SJCRH30 (cell line): ENCODE results near the gene TICRR. TPM values are rescaled to one million over a fixed set of nuclear protein-coding genes. Genes with fewer than 3 reads are reported as not detected.

ENCODE experiments used
- DNase-seq, 2 experiments: peaks; one replicate each; pipeline ENCODE4 v3.0.0-alpha.2; 2015 to 2020
- H3K27ac ChIP-seq: fragments of 250-450 bp; sonication (Bioruptor Pico); 2 replicates; pipeline ENCODE4 v1.5.1; 2020; ENCODE audit warnings: mild to moderate bottlenecking, moderate library complexity
- H3K27me3 ChIP-seq: fragments of 250-450 bp; sonication (Bioruptor Pico); 2 replicates; pipeline ENCODE4 v1.5.1; 2020; ENCODE audit warnings: mild to moderate bottlenecking, moderate library complexity
- H3K36me3 ChIP-seq: fragments of 250-450 bp; sonication (Bioruptor Pico); 2 replicates; pipeline ENCODE4 v1.5.1; 2020; ENCODE audit warnings: mild to moderate bottlenecking, moderate library complexity
- H3K4me1 ChIP-seq: fragments of 250-450 bp; sonication (Bioruptor Pico); 2 replicates; pipeline ENCODE4 v1.5.1; 2020; ENCODE audit warnings: mild to moderate bottlenecking, moderate library complexity
- H3K4me3 ChIP-seq: fragments of 250-450 bp; sonication (Bioruptor Pico); 2 replicates; pipeline ENCODE4 v1.5.1; 2020; ENCODE audit warnings: mild to moderate bottlenecking, moderate library complexity
- H3K9me3 ChIP-seq: fragments of 250-450 bp; sonication (Bioruptor Pico); replicated peaks from 2 replicates; pipeline ENCODE4 v1.5.1; 2020; ENCODE audit warnings: mild to moderate bottlenecking, moderate library complexity
- total RNA-seq: library from RNA; depleted of rRNA; stranded (reverse); fragments of >200 nt; shearing (Covaris generic); gene quantifications from 2 replicates; pipeline ENCODE4 v1.2.3, GENCODE V29; 2014

TICRR gene
- total RNA-seq, 1 experiment from 2014 or later = 27.2 TPM

GRCh38 chr15:89648106-89649012, 73.1 kb downstream of the TICRR start:
- H3K4me1 ChIP-seq = no peaks in the 10 kb centered on the region
- no peak overlapping the region for H3K27ac ChIP-seq
- H3K36me3 ChIP-seq = peaks cover 5% of the 10 kb centered on the region; the same call in 1 of the 2 replicates
- no peak overlapping the region for H3K4me3 ChIP-seq
- no peak for DNase-seq
- no peaks in the 10 kb centered on the region for H3K9me3 ChIP-seq
- H3K27me3 ChIP-seq = no peaks in the 10 kb centered on the region

DNA sequence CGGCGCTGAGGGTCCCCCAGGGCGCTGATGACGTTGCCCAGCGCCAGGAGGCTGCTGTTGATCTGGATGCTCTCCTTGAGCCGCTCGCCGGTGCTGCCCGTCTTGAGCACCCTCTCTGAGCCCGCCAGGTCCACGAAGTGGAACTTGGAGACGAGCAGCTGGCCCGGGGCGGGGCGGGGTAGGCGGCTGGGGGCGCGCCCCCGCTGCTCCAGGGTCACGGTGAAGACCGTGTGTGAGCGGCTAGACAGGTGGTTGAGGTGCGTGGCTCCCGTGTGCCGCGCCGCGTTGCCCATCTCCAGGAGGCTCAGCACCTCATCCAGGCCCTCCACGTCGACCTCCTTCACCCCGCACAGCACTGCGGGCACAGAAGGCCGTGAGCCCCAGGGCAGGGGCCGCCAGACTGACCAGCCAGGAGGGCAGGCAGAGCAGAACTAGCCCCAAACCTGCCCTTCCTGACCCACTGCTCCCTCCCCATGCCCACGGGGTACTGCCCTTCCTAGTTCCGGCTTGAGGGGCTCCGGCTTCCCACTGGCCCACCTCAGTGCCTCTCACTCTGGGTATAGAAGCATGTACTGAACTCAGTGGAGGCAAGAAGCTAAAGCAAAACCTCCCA, 73.8 kb downstream of the TICRR start:
- peaks cover 5% of the 10 kb centered on the region; the same call in 1 of the 2 replicates for H3K36me3 ChIP-seq
- no peak overlapping the region for H3K4me3 ChIP-seq
- no peaks in the 10 kb centered on the region for H3K27me3 ChIP-seq
- no peak for DNase-seq
- H3K4me1 ChIP-seq = no peaks in the 10 kb centered on the region
- no peaks in the 10 kb centered on the region for H3K9me3 ChIP-seq
- no peak overlapping the region for H3K27ac ChIP-seq

DNA sequence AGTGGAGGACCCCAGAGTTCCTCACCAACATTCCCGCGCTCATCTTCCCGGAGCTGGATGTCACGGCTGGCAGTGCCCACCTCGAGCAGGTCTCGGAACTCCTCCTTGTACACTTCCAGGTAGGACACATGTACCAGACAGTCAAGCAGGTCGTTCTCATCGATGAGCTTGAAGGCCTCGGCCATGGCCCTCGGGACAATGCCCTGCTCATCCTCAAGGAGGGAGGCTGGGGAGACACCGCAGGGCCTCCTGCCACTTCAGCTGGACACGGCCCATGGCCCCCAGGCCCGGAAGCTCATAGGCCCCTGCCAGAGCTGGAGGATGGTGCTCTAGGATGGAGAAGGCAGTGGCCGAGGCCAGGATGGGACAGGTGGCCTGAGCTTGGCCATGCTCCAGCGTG, 74.4 kb downstream of the TICRR start:
- no peak overlapping the region for H3K27ac ChIP-seq
- DNase-seq = no peak
- H3K4me1 ChIP-seq = no peaks in the 10 kb centered on the region
- H3K27me3 ChIP-seq = no peaks in the 10 kb centered on the region
- H3K4me3 ChIP-seq = no peak overlapping the region
- no peaks in the 10 kb centered on the region for H3K9me3 ChIP-seq
- peaks cover 5% of the 10 kb centered on the region; the same call in 1 of the 2 replicates for H3K36me3 ChIP-seq

GRCh38 chr15:89652131-89652530, 76.9 kb downstream of the TICRR start:
- H3K9me3 ChIP-seq = no peaks in the 10 kb centered on the region
- DNase-seq = no peak
- H3K27me3 ChIP-seq = no peaks in the 10 kb centered on the region
- peaks cover 5% of the 10 kb centered on the region; the same call in 1 of the 2 replicates for H3K36me3 ChIP-seq
- H3K4me1 ChIP-seq = peaks cover 3% of the 10 kb centered on the region; the same call in 1 of the 2 replicates
- no peak overlapping the region for H3K4me3 ChIP-seq
- H3K27ac ChIP-seq = no peak overlapping the region

DNA sequence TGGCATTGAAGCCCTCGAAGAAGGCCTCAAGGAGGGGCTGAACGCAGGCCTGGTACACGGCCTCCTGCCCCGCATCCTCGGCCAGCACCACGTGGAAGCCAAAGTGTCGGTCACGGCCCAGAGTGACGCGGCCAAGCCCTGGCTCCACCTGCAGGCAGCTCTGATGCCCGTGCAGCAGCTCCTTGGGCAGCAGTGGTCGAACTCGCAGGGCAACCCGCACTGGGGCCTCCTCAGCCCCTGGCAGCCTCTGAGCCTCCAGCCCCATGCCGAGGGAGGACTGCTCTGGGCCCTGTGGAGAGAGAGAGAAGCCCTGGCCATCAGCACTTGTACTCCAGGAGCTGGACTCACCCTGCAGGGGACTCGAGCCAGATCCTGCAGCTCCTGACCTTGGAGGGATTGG, 77.4 kb downstream of the TICRR start:
- H3K27me3 ChIP-seq = no peaks in the 10 kb centered on the region
- no peak overlapping the region for H3K27ac ChIP-seq
- no peak overlapping the region for H3K4me3 ChIP-seq
- no peaks in the 10 kb centered on the region for H3K9me3 ChIP-seq
- H3K36me3 ChIP-seq = peaks cover 5% of the 10 kb centered on the region; the same call in 1 of the 2 replicates
- no peak for DNase-seq
- H3K4me1 ChIP-seq = peaks cover 3% of the 10 kb centered on the region; the same call in 1 of the 2 replicates

DNA sequence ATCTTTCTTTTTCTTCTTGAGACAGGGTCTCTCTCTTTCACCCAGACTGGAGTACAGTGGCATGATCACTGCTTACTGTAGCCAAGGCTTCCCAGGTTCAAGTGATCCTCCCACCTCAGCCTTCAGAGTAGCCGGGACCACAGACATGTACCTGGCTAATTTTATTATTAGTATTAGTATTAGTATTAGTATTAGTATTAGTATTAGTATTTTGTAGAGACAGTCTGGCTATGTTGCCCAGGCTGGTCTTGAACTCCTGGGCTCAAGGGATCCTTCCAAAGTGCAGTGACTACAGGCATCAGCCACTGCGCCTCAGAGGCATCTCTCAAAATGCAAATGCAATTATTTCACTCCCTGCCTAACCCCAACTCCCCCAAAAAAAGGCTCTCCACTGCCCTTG, 78.3 kb downstream of the TICRR start:
- H3K4me1 ChIP-seq = peaks cover 3% of the 10 kb centered on the region; the same call in 1 of the 2 replicates
- no peaks in the 10 kb centered on the region for H3K27me3 ChIP-seq
- no peaks in the 10 kb centered on the region for H3K9me3 ChIP-seq
- peaks cover 2% of the 10 kb centered on the region; the same call in 1 of the 2 replicates for H3K36me3 ChIP-seq
- no peak overlapping the region for H3K4me3 ChIP-seq
- no peak for DNase-seq
- H3K27ac ChIP-seq = no peak overlapping the region

- no peak for DNase-seq
- Histone ChIP-seq H3K27me3 (no peaks in the 10 kb centered on the region), H3K9me3 (no peaks in the 10 kb centered on the region), H3K4me1 (peaks cover 3% of the 10 kb centered on the region; the same call in 1 of the 2 replicates), H3K27ac (no peak overlapping the region), H3K36me3 (no peaks in the 10 kb centered on the region), H3K4me3 (peak overlapping the region; percentile 73)
Observed at GRCh38 chr15:89654301-89654761, 79.1 kb downstream of the TICRR start.

DNA sequence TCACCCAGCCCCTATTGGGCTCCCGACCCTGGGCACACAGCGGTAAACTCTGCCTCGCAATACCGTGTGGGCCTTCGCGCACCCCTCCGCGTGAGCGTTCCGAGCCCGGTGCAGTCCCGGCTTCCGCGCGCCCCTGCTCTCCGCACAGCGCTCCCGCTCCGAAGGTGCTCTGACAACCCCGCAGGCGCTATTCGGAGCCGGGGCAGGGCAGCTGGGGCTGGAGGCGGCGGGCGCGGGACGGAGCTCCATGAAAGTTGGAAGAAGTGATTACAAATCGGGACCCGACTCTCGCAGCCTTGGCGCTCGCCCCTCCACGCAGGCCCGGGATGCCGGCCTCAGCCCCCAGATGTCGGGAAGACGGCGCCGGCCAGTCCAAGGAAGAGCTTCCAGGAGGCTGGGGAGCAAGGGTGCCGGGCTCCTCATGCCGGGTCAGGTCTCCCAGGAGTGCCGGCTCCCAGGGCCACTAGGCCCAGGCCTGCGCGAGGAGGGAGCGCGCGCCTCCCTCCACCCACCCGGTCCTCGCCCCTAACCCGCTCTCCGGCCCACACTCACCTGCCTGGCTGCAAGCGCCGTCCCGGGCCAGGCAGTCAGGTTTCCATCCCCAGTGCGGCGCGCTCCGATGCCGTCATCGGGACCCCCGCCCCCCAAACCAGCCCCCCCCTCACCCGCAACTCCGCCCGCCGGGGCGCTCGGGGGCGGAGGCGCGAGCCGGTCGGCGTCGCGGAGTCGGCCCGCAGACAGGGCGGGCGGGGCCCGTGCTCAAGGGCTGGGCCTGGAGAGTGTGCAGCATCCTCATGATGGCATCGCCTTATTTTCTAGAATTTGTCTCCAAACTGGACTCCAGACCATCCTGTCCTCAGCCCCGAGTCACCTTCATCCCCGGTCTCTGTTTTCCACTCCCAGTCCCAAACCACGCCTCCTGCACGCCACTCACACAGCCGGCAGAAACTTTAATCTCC, 79.9 kb downstream of the TICRR start, which contains the start of gene KIF7:
Gene KIF7, minus strand, starts transcription at position 621 of the 959 bp plus-strand sequence. CDS start 2,537 bp downstream, outside the sequence.
- Histone ChIP-seq H3K4me3 (peak within 1 kb of the TSS; percentile 73), H3K4me1 (peaks cover 3% of the 10 kb centered on the region; the same call in 1 of the 2 replicates), H3K27me3 (no peaks in the 10 kb centered on the region), H3K9me3 (no peaks in the 10 kb centered on the region), H3K27ac (no peak within 1 kb of the TSS), H3K36me3 (no peaks in the 10 kb centered on the region)
- DNase-seq = peak; percentile 43 to 53

DNA sequence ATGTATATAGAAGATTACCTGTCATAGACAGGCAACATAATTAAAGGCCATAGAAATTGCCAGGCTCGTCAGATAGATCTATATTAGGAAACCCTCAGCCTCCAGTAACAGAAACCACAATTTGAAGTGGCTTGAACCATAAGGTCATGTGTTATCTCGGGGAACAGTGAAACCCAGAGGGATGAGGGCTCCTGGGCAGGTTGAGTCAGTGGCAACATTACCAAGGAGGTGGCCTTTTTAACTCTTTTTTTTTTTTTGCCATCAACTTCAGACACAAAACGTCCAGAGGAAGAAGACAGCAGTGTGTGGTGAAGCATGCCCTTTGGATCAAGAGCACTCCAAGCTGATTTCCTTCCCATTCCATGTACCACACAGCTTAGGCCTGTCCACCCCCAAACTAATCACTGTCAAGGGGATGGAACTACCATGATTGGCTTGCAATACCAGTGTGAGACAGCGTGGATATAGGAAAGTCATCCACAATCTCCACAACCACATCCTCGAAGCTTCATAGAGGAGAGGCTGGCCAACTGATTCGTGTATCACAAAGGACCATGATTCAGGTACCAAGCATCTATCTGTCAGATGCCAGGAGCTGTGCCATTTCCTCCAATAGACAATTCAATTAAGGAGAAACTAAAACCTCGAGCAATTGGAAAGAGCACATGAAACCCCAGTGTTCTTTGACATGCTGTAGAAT, 81.0 kb downstream of the TICRR start:
- no peak for DNase-seq
- Histone ChIP-seq H3K27me3 (no peaks in the 10 kb centered on the region), H3K36me3 (no peaks in the 10 kb centered on the region), H3K9me3 (no peaks in the 10 kb centered on the region), H3K27ac (no peak overlapping the region), H3K4me3 (no peak overlapping the region; the same call in 1 of the 2 replicates), H3K4me1 (peaks cover 3% of the 10 kb centered on the region; the same call in 1 of the 2 replicates)

DNA sequence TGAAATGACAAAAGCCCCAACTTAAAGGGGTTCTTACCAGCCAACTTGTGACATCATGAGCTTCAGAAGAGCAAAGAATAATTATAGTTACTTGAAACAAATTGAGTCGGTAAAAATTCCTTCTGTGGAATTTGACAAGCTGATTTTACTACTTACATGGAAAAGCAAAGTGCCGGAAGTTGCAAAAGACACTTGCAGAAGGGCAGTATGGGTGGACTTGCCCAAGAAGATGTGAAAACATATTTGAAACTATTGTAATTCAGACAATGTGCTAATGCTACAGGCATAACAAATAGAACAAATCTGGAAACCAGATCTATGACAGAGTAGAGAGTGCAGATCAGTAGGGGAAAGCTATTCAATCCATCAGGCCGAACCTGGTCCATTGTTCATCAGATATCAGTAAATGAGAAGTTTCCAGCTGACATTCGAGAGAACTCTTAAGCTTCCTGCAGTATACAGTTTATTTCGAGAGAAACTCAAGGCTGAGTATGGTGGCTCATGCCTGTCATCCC, 82.5 kb downstream of the TICRR start:
- Histone ChIP-seq H3K4me3 (no peak overlapping the region), H3K4me1 (peaks cover 5% of the 10 kb centered on the region; the same call in 1 of the 2 replicates), H3K27ac (no peak overlapping the region), H3K36me3 (no peaks in the 10 kb centered on the region), H3K27me3 (no peaks in the 10 kb centered on the region), H3K9me3 (no peaks in the 10 kb centered on the region)
- DNase-seq = no peak

- no peak overlapping the region for H3K27ac ChIP-seq
- H3K9me3 ChIP-seq = no peaks in the 10 kb centered on the region
- DNase-seq = no peak
- no peaks in the 10 kb centered on the region for H3K27me3 ChIP-seq
- H3K4me3 ChIP-seq = no peak overlapping the region
- H3K36me3 ChIP-seq = no peaks in the 10 kb centered on the region
- H3K4me1 ChIP-seq = peaks cover 7% of the 10 kb centered on the region; the same call in 1 of the 2 replicates
Observed at GRCh38 chr15:89659295-89659694, 84.0 kb downstream of the TICRR start.

- DNase-seq = no peak
- Histone ChIP-seq H3K36me3 (no peaks in the 10 kb centered on the region), H3K4me3 (no peak overlapping the region), H3K27me3 (0 out of 2 replicates have a peak, but pooled peaks cover 3% of the 10 kb centered on the region), H3K4me1 (peaks cover 7% of the 10 kb centered on the region; the same call in 1 of the 2 replicates), H3K9me3 (no peaks in the 10 kb centered on the region), H3K27ac (no peak overlapping the region)
Observed at GRCh38 chr15:89660556-89660955, 85.3 kb downstream of the TICRR start.

DNA sequence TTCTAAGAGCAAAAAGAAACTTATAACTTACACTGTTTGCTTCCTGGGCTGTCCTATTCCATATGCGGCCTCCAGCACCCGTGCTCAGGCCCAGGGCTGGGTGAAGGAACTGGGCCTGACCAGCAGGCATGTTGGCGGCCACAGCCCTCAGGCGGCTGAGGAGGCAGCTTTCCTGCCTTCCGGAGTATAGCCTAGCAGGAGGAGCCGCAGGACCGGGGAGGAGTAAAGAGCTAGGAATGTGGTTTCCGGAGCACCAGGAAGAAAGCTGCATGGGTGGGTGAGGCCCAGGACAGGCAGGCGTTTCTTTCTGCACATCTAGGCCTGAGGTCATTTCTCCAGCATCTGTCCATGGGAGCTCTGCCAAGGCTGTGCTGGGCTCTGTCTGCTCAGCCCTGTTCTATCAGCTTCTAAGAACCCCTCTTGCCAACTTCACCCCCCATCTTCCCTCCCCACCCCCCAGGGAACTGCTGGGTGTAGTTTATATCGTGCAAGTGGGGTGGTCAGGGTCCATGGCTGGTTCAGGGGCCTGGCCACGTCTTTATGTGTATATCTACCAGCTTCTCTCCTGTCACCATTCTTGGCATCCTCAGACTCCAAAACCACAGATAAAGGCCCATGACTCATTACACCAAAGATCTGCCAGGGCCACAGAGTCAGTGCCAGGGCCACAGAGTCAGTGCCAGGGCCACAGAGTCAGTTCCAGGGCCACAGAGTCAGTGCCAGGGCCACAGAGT, 87.8 kb downstream of the TICRR start:
- Histone ChIP-seq H3K9me3 (no peaks in the 10 kb centered on the region), H3K4me1 (peaks cover 4% of the 10 kb centered on the region; the same call in 1 of the 2 replicates), H3K36me3 (no peaks in the 10 kb centered on the region), H3K27me3 (0 out of 2 replicates have a peak, but pooled peaks cover 3% of the 10 kb centered on the region), H3K27ac (peak overlapping the region; percentile 2; the same call in 1 of the 2 replicates), H3K4me3 (no peak overlapping the region)
- DNase-seq = peak; percentile 73
